Body of pancreas (tissue), 4 donors: ENCODE measurements around the gene GCH1. TPM values are rescaled to one million over a fixed set of nuclear protein-coding genes. Genes with fewer than 3 reads are reported as not detected.

Source experiments
- ATAC-seq: fragments of 150-250 bp; one replicate; pipeline ENCODE4 v1.9.1; 2016
- DNase-seq, 4 donors: peaks; one replicate each; pipeline ENCODE4 v3.0.0-alpha.2; 2019
- H3K27ac ChIP-seq, 4 donors: fragments of 200-600 bp; sonication (generic); 1 replicate in 3 of 4; 2 replicates in 1 of 4; pipeline versions ENCODE4 v1.5.1 to v1.6.1; 2016 to 2019; ENCODE audit warnings: mild to moderate bottlenecking in 1 of 4, mixed read lengths in 1 of 4, moderate library complexity in 1 of 4
- H3K27me3 ChIP-seq, 2 donors: fragments of 200-600 bp; sonication (generic); one replicate each; pipeline ENCODE4 v1.6.0; 2016; ENCODE audit warnings: mild to moderate bottlenecking in 1 of 2
- H3K36me3 ChIP-seq, 2 donors: fragments of 200-600 bp; sonication (generic); replicated peaks in 1 of 2; 2 replicates each; pipeline ENCODE4 v1.5.1; 2016; ENCODE audit warnings: low read depth in 2 of 2; ENCODE audit not compliant: insufficient read depth in 1 of 2
- H3K4me1 ChIP-seq: fragments of 200-600 bp; sonication (generic); one replicate; pipeline ENCODE4 v1.6.0; 2016
- H3K4me3 ChIP-seq, 2 donors: fragments of 200-600 bp; sonication (generic); 1 replicate in 1 of 2; 2 replicates in 1 of 2; pipeline ENCODE4 v1.5.1; 2016 to 2019
- H3K9me3 ChIP-seq, 3 donors: fragments of 200-600 bp; sonication (generic); 1 replicate in 2 of 3; 2 replicates in 1 of 3; pipeline ENCODE4 v1.5.1; 2016
- CTCF ChIP-seq, 7 experiments: fragments of 450-650 bp in 4 of 7; fragments of 200-600 bp in 3 of 7; sonication (generic) in 3 of 7; IDR thresholded peaks; one replicate each; pipeline ENCODE4 v1.5.1; 2016 to 2019; ENCODE audit warnings: antibody characterized with exemption in 7 of 7
- POLR2A ChIP-seq, 3 donors: fragments of 450-650 bp; IDR thresholded peaks; one replicate each; pipeline ENCODE4 v1.6.1; 2016; ENCODE audit warnings: antibody characterized with exemption in 3 of 3, mild to moderate bottlenecking in 2 of 3
- WGBS, 2 donors: methylation state at CpG; one replicate each; pipeline ENCODE4 v1.1.5; 2017; 5-methylcytosine and 5-hydroxymethylcytosine counted together
- intact Hi-C: fragments of 100-400 bp; cut with DNase I; formaldehyde crosslinking; loops from one replicate; pipeline ENCODE4 v1.15.1; 2023
- total RNA-seq, 2 donors: library from RNA; depleted of rRNA; stranded (reverse); fragments of >200 nt; gene quantifications; one replicate each; pipeline ENCODE4 v1.1.0, GENCODE V29; 2016

GCH1 gene
- total RNA-seq, 2 donors from 2014 or later = 6.0 to 11.9 TPM

GRCh38 chr14:54922598-54922997, 20.0 kb upstream of the GCH1 start:
- no peak for ATAC-seq
- TF ChIP-seq POLR2A (IDR thresholded peaks at IDR 0.05) (no peak), CTCF (IDR thresholded peaks at IDR 0.05) (no peak)
- intact Hi-C loops = no loop called here

GRCh38 chr14:54920052-54920451, 17.4 kb upstream of the GCH1 start:
- ATAC-seq (no peak), DNase-seq (no peak)
- TF ChIP-seq POLR2A (IDR thresholded peaks at IDR 0.05) (no peak), CTCF (IDR thresholded peaks at IDR 0.05) (no peak)
- Histone ChIP-seq H3K4me1 (no peaks in the 10 kb centered on the region), H3K36me3 (no peaks in the 10 kb centered on the region), H3K27ac (no peak overlapping the region), H3K27me3 (no peaks in the 10 kb centered on the region), H3K9me3 (no peaks in the 10 kb centered on the region), H3K4me3 (no peak overlapping the region)
- 28 to 48% methylated on average over 1 of the region's 1 CpG for WGBS, 2 donors
- intact Hi-C loops = no loop called here

More at GRCh38 chr14:54922598-54922997, 20.0 kb upstream of the GCH1 start:
- Histone ChIP-seq H3K36me3 (no peaks in the 10 kb centered on the region), H3K4me1 (no peaks in the 10 kb centered on the region), H3K27ac (no peak overlapping the region), H3K27me3 (no peaks in the 10 kb centered on the region), H3K4me3 (no peak overlapping the region), H3K9me3 (no peaks in the 10 kb centered on the region)
- 58 to 65% methylated on average over 3 of the region's 3 CpGs for WGBS, 2 donors
- DNase-seq = no peak

- no peaks in the 10 kb centered on the region for H3K36me3 ChIP-seq
- no peak for ATAC-seq
Measured at GRCh38 chr14:54919330-54919729, 16.7 kb upstream of the GCH1 start.

GRCh38 chr14:54918427-54918826, 15.8 kb upstream of the GCH1 start:
- no peak for ATAC-seq
- H3K4me3 ChIP-seq = no peak overlapping the region
- no peak overlapping the region for H3K27ac ChIP-seq
- no peaks in the 10 kb centered on the region for H3K36me3 ChIP-seq
- H3K27me3 ChIP-seq = no peaks in the 10 kb centered on the region
- WGBS, 2 donors = 51 to 64% methylated on average over 5 of the region's 5 CpGs
- DNase-seq = no peak
- H3K9me3 ChIP-seq = no peaks in the 10 kb centered on the region
- intact Hi-C loops = no loop called here
- no peaks in the 10 kb centered on the region for H3K4me1 ChIP-seq
- TF ChIP-seq POLR2A (IDR thresholded peaks at IDR 0.05) = no peak
- no peak for TF ChIP-seq CTCF (IDR thresholded peaks at IDR 0.05)

More at GRCh38 chr14:54919330-54919729, 16.7 kb upstream of the GCH1 start:
- no peaks in the 10 kb centered on the region for H3K9me3 ChIP-seq
- H3K27me3 ChIP-seq = no peaks in the 10 kb centered on the region
- no peaks in the 10 kb centered on the region for H3K4me1 ChIP-seq
- no peak overlapping the region for H3K4me3 ChIP-seq
- intact Hi-C loops = no loop called here
- no peak for DNase-seq
- no peak overlapping the region for H3K27ac ChIP-seq
- TF ChIP-seq CTCF (IDR thresholded peaks at IDR 0.05) (no peak), POLR2A (IDR thresholded peaks at IDR 0.05) (no peak)

GRCh38 chr14:54916101-54916500, 13.5 kb upstream of the GCH1 start:
- Histone ChIP-seq H3K27ac (no peak overlapping the region), H3K4me3 (no peak overlapping the region), H3K36me3 (no peaks in the 10 kb centered on the region), H3K4me1 (no peaks in the 10 kb centered on the region), H3K9me3 (no peaks in the 10 kb centered on the region), H3K27me3 (no peaks in the 10 kb centered on the region)
- intact Hi-C loops = no loop called here
- no peak for TF ChIP-seq POLR2A (IDR thresholded peaks at IDR 0.05)
- TF ChIP-seq CTCF (IDR thresholded peaks at IDR 0.05) = no peak
- no peak for ATAC-seq
- 94 to 96% methylated on average over 1 of the region's 1 CpG for WGBS, 2 donors
- no peak for DNase-seq
